Keratinocyte (primary cell): ENCODE results near the gene ERCC6L2. TPM values are rescaled to one million over a fixed set of nuclear protein-coding genes. Genes with fewer than 3 reads are reported as not detected.

Source experiments
- DNase-seq: peaks from one replicate; pipeline ENCODE4 v3.0.0-alpha.2; 2011; ENCODE audit warnings: low read depth, missing footprints, low spot score
- FAIRE-seq: peaks from 2 replicates; lab custom pipeline; 2011; peaks lifted over from hg19 to GRCh38; lab: Jason Lieb, UNC
- H2AFZ ChIP-seq: 2 replicates; pipeline ENCODE4 v1.6.0; 2012; ENCODE audit warnings: low read length, control low read depth, inconsistent platforms; ENCODE audit not compliant: control insufficient read depth
- H3K27ac ChIP-seq: 2 replicates; pipeline ENCODE4 v1.5.1; 2011; ENCODE audit warnings: low read length; ENCODE audit not compliant: control insufficient read depth, insufficient read depth
- H3K27me3 ChIP-seq: 3 replicates; pipeline ENCODE4 v1.6.0; 2011; ENCODE audit warnings: low read length; ENCODE audit not compliant: control insufficient read depth, insufficient read depth; ENCODE audit errors: extremely low read depth
- H3K36me3 ChIP-seq, 2 experiments: 2 replicates in 1 of 2; 3 replicates in 1 of 2; pipeline ENCODE4 v1.5.1; 2011; ENCODE audit warnings: low read length in 2 of 2, mild to moderate bottlenecking in 1 of 2; ENCODE audit not compliant: control insufficient read depth in 2 of 2, insufficient read depth in 2 of 2; ENCODE audit errors: extremely low read depth in 1 of 2
- H3K4me1 ChIP-seq: 3 replicates; pipeline ENCODE4 v1.5.1; 2011; ENCODE audit warnings: low read length; ENCODE audit not compliant: control insufficient read depth, insufficient read depth; ENCODE audit errors: extremely low read depth
- H3K4me2 ChIP-seq: 3 replicates; pipeline ENCODE4 v1.6.0; 2011; ENCODE audit warnings: low read depth, low read length; ENCODE audit not compliant: control insufficient read depth, insufficient read depth; ENCODE audit errors: extremely low read depth
- H3K4me3 ChIP-seq, 3 experiments: fragments of 200-600 bp in 1 of 3; sonication (generic) in 1 of 3; 2 replicates in 2 of 3; 3 replicates in 1 of 3; pipeline ENCODE4 v1.5.1; 2011 to 2016; ENCODE audit warnings: low read length in 3 of 3, mild to moderate bottlenecking in 3 of 3, control low read depth in 2 of 3, inconsistent platforms in 1 of 3, low read depth in 1 of 3, mixed read lengths in 1 of 3, mixed run types in 1 of 3, moderate library complexity in 1 of 3; ENCODE audit not compliant: control insufficient read depth in 2 of 3, insufficient read depth in 2 of 3; ENCODE audit errors: extremely low read depth in 1 of 3
- H3K79me2 ChIP-seq: 2 replicates; pipeline ENCODE4 v1.6.0; 2012; ENCODE audit warnings: low read length; ENCODE audit not compliant: control insufficient read depth, insufficient read depth
- H3K9ac ChIP-seq: 3 replicates; pipeline ENCODE4 v1.6.0; 2011; ENCODE audit warnings: low read length; ENCODE audit not compliant: control insufficient read depth, insufficient read depth; ENCODE audit errors: extremely low read depth
- H3K9me1 ChIP-seq: 3 replicates; pipeline ENCODE4 v1.6.0; 2011; ENCODE audit warnings: low read length; ENCODE audit not compliant: control insufficient read depth, insufficient read depth; ENCODE audit errors: extremely low read depth
- H3K9me3 ChIP-seq: 2 replicates; pipeline ENCODE4 v1.5.1; 2012; ENCODE audit warnings: low read depth, low read length; ENCODE audit not compliant: control insufficient read depth
- H4K20me1 ChIP-seq: 3 replicates; pipeline ENCODE4 v1.6.0; 2011; ENCODE audit warnings: low read length; ENCODE audit not compliant: control insufficient read depth, insufficient read depth; ENCODE audit errors: extremely low read depth
- CTCF ChIP-seq, 3 experiments: IDR thresholded peaks in 1 of 3; conservative IDR thresholded peaks in 1 of 3; optimal IDR thresholded peaks in 1 of 3; 2 replicates in 2 of 3; 3 replicates in 1 of 3; pipeline versions ENCODE3 to v1.5.1; 2011; ENCODE audit warnings: low read length in 3 of 3, mild to moderate bottlenecking in 3 of 3, moderate library complexity in 2 of 3, control low read depth in 1 of 3, inconsistent platforms in 1 of 3; ENCODE audit not compliant: insufficient read depth in 2 of 3; ENCODE audit errors: extremely low read depth in 1 of 3
- EZH2 ChIP-seq: IDR thresholded peaks from one replicate; pipeline ENCODE4 v1.6.1; 2012; ENCODE audit warnings: inconsistent platforms, mild to moderate bottlenecking, low read length, moderate library complexity
- dilution Hi-C: fragments of 300-500 bp; cut with MboI; formaldehyde crosslinking; loops from one replicate; pipeline ENCODE4 v1.7.0; 2020; ENCODE audit warnings: low sequenced_read_pairs; ENCODE audit not compliant: extremely low pct_ligation_motif_present
- polyA plus RNA-seq, 5 experiments: library from polyadenylated mRNA; depleted of rRNA in 3 of 5; stranded (reverse) in 3 of 5; stranded (forward) in 1 of 5; unstranded in 1 of 5; fragments of >200 nt; gene quantifications; 1 replicate in 1 of 5; 2 replicates in 3 of 5; 3 replicates in 1 of 5; pipeline versions ENCODE4 v1.2.1 to v1.2.3, GENCODE V29; 2011 to 2012; ENCODE audit warnings: missing spikeins in 2 of 5, low read depth in 1 of 5, low replicate concordance in 1 of 5

Gene ERCC6L2
- polyA plus RNA-seq, 1 donor (not counting 4 experiments of a cell fraction or from before 2014, with no cell fraction given), result 15.4 TPM

- Histone ChIP-seq H4K20me1 (no peaks in the 10 kb centered on the region), H3K27ac (no peak overlapping the region), H3K4me3 (no peak overlapping the region), H3K9me3 (no peaks in the 10 kb centered on the region), H3K4me1 (no peaks in the 10 kb centered on the region), H3K4me2 (no peak overlapping the region), H3K9me1 (no peaks in the 10 kb centered on the region), H3K79me2 (no peaks in the 10 kb centered on the region), H2AFZ (no peak overlapping the region), H3K27me3 (no peaks in the 10 kb centered on the region), H3K9ac (no peak overlapping the region), H3K36me3 (no peaks in the 10 kb centered on the region)
- DNase-seq (no peak), FAIRE-seq (no peak)
- dilution Hi-C loops, result no loop called here
- TF ChIP-seq CTCF (optimal IDR thresholded peaks at IDR 0.05 in 1 of 3, IDR thresholded peaks at IDR 0.05 in 1 of 3, conservative IDR thresholded peaks at IDR 0.05 in 1 of 3; ENCODE audit: extremely low read depth in 1 of 3, insufficient read depth in 2 of 3, low read length in 3 of 3) (no peak), EZH2 (no peak)
Measured at GRCh38 chr9:95839012-95839411, 36.5 kb upstream of the ERCC6L2 start.

GRCh38 chr9:95840074-95840473, 35.4 kb upstream of the ERCC6L2 start:
- dilution Hi-C loops, result no loop called here
- Histone ChIP-seq H3K9me1 (no peaks in the 10 kb centered on the region), H3K9me3 (no peaks in the 10 kb centered on the region), H2AFZ (no peak overlapping the region), H3K27ac (no peak overlapping the region), H3K79me2 (no peaks in the 10 kb centered on the region), H3K27me3 (no peaks in the 10 kb centered on the region), H3K4me1 (no peaks in the 10 kb centered on the region), H3K36me3 (no peaks in the 10 kb centered on the region), H3K4me3 (no peak overlapping the region), H3K9ac (no peak overlapping the region), H4K20me1 (no peaks in the 10 kb centered on the region), H3K4me2 (no peak overlapping the region)
- FAIRE-seq, result no peak
- no peak for DNase-seq
- no peak for TF ChIP-seq CTCF (optimal IDR thresholded peaks at IDR 0.05 in 1 of 3, IDR thresholded peaks at IDR 0.05 in 1 of 3, conservative IDR thresholded peaks at IDR 0.05 in 1 of 3; ENCODE audit: extremely low read depth in 1 of 3, insufficient read depth in 2 of 3, low read length in 3 of 3)
- TF ChIP-seq EZH2, result no peak
